Activated naive CD4-positive, alpha-beta T cell treated with Interleukin-2 at 50 U/mL for 16 hours (primary cell): Measurements from ENCODE around the gene AK3.
"Not testable (repeated sequence)": the region's sequence is repeated elsewhere in the genome, so short reads cannot be mapped to it uniquely, and the experiment has no call there.

ENCODE experiments used
- DNase-seq: peaks from one replicate; pipeline ENCODE4 v3.0.0-alpha.2; 2020

Gene AK3

DNA sequence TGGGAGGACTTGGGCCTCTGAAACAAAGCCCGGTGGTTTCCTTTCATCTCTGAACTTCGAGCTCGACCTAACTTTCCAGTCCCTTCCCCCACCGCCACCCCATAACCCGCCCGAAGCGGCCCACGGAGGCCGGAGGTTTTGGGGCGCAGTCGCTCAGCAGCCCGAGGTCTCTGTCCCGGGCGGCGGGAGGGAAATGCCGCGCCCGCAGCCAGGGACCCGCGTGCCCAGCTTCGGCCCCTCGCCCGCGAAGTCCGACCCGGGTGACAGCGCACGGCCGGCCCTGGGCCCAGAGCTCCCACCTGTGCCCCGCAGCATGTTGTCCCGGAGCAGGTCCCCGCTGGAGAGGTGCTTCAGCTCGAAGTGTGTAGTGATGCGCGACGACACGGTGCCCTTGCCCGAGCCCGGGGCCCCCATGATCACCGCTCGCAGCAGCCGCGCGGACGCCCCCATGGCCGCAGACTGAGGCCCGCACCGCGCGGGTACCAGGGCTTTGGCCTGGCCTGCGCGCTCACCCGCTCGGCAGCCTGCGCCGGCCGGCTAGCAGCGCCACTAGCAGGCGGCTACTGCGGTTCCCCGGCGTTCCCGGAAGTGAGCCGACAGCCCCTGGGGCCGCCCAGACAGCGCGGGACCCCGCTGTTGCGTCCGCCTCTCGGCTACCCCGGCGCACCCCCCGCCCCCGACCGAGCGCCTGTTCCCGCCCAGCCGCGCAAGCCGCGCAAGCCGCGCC is at the start of gene AK3:
Gene AK3 (minus strand): TSS at position 565 of the 727 bp plus-strand sequence. CDS start 115 bp downstream, at position 450.
- peak; percentile 84 for DNase-seq

DNA sequence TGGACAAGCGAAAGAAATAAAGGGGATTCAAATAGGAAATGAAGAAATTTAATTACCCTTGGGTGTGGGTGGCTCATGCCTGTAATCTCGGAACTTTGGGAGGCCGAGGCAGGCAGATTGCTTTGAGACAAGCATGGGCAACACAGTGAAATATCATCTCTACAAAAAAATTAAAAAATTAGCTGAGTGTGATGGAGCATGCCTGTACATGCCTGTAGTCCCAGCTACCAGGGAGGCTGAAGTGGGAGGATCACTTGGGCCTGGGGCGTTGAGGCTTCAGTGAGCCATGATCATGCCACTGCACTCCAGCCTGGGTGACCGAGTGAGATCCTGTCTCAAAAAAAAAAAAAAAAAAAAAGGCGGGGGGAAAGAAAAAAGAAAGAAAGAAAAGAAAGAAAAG is 47.7 kb upstream of the AK3 start:
- no peak for DNase-seq

DNA sequence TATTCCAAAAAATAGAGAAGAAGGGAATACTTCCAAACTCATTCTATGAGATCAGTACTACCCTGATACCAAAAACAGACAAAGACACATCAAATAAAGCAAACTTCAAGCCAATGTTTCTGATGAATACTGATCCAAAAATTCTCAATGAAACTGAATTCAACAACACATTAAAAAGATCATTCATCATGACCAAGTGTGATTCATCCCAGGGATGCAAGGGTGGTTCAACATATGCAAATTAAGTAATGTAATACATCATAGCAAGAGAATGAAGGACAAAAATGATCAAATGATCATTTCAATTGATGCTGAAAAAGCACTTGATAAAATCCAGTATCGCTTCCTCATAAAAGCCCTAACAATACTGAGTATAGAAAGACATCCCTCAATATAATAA is 46.9 kb upstream of the AK3 start:
- DNase-seq = no peak

DNA sequence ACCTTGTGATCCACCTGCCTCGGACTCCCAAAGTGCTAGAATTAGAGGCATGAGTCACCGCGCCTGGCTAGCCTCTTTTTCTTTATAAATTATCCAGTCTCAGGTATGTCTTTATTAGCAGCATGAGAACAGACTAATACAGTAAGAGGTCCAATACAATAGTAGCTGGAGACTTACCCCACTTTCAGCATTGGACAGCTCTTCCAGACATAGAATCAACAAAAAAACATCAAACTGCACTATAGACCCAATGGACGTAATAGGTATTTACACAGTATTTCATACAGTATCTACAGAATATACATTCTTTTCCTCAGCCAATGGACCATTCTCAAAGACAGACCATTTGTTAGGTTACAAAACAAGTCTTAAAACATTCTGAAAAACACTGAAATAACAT is 45.6 kb upstream of the AK3 start:
- no peak for DNase-seq

DNA sequence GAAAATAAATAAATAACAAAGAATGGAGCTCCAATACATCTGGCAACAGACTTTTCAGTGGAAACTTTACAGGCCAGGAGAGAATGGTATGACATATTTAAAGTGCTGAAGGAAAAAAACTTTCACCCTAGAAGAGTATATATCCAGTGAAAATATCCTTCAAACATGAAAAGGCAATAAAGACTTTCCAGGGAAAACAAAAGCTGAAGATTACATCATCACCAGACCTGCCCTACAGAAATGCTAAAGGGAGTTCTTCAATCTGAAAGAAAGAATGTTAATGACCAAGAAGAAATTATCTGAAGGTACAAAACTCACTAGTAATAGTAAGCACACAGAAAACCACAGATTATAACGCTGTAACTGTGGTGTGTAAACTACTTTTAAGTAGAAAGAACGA is 43.4 kb upstream of the AK3 start:
- DNase-seq = no peak

DNA sequence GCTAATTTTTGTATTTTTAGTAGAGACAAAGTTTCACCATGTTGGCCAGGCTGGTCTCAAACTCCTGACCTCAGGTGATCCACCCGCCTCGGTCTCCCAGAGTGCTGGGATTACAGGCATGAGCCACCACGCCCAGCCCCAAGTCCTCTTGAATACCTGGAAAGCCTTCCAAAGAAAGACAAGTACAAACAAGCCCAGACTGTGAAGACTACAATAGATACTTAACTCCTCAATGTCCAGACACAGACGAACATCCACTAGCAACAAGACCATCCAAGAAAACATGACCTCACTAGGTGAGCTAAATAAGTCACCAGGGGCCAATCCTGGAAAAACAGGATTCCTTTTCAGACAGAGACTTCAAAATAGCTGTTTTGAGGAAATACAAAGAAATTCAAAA is 42.2 kb upstream of the AK3 start:
- DNase-seq = not testable (repeated sequence)

DNA sequence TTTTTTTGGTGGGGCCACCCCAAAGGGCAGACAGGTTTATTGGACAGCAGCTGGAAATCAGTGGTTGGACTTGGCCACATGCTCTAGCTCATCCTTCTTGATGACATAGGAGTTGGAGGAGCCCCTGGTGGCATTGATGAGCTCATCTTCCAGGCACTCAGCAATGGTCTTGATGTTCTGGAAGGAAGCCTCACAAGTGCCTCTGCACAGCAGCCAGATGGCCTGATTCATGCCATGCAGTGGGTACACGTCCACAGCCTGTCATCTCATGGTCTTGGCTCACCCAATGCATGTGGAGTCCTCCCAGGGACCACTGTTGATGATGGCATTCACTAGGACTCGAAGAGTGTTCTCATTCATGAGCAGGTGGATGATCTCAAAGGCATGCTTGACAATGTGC is 40.4 kb upstream of the AK3 start:
- DNase-seq = no peak

DNA sequence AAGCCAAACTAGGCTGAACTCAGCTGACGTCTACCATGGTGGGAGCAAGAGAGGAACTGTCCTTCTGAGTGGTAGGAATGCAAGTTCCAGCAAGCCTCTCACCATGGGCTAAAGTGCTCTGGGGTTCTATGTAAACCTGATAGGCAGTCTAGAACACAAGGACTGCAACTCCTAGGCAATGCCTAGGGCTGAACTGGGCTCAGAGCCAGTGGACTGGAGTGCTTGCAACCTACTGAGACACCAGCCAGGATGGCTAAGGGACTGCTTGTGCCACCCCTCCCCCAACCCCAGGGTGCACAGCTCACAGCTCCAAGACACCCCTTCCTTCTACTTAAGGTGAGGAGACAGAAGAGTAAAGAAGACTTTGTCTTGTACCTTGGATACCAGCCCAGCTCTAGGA is 39.6 kb upstream of the AK3 start:
- DNase-seq = no peak

DNA sequence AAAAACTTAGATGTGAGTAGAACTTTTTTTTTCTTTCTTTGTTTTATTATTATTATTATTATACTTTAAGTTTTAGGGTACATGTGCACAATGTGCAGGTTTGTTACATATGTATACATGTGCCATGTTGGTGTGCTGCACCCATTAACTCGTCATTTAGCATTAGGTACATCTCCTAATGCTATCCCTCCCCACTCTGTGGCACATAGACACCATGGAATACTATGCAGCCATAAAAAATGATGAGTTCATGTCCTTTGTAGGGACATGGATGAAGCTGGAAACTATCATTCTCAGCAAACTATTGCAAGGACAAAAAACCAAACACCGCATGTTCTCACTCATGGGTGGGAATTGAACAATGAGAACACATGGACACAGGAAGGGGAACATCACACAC is 34.0 kb upstream of the AK3 start:
- not testable (repeated sequence) for DNase-seq

DNA sequence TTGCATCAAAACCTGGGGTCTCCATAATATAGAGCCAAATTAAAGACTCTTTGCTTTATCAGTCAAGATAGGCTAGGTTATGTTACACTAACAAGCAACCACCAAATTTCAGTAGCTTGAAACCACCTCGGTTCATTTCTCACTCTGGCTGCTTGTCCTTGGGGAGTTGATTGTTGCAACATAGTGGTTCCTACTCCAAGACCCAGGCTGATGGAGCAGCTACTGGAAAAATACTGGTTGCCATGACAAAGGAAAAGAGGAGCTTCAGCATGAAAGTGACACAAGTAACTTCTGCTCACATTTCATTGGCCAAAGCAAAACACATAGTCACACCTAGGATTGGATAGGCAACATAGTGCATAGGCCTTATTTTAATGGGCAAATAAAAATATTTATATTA is 33.2 kb upstream of the AK3 start:
- DNase-seq = no peak

DNA sequence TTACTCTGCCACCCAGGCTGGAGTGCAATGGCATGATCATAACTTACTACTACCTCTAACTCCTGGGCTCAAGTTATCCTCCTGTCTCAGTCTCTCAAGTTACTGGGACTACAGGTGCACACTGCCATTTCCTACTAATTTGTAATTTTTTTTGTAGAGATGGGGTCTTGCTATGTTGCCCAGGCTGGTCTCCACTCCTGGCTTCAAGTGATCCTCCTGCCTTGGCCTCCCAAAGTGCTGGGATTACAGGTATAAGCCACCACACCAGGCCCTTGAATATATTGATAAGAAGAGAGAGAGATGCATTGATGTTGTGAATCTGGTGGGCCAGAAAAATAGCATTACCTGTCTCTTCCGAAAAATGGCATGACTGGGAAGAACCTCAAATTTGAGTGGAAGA is 30.8 kb upstream of the AK3 start:
- no peak for DNase-seq

DNA sequence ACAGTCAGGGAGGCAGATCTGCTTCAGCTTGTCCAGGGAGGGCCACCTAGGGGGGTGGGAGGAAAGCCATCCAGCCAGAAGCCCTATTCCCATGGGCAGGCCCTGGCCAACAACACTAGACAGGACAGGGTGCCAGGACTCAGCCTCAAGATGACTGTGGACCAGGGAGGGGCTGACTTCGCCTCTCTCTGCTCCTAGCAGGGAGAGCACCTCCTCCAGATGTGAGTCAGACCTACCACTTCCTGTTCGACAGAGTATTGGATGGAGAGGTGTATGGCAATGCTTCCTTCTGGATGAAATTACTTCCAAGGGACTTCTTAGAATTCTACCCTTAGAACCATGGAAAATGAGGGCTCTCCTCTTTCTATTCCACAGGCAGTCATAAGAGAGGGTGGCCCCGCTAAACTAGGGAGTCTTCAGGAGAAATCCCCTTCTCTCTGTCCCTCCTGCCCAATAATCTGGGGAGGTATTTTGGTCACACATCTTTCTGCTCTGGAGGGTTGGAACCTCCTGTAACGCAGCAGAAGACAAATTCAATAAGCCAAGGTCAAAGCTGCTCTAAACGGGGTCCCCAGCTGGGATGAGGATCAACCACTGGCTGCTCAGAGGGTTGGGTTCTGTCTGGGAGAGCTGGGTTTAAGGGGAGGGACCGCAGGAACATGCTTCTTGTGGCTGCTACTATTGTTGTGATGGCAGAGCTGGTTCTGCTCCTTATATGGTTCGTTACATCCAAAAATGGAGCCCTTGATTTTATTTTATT is 28.5 kb upstream of the AK3 start:
- no peak for DNase-seq

DNA sequence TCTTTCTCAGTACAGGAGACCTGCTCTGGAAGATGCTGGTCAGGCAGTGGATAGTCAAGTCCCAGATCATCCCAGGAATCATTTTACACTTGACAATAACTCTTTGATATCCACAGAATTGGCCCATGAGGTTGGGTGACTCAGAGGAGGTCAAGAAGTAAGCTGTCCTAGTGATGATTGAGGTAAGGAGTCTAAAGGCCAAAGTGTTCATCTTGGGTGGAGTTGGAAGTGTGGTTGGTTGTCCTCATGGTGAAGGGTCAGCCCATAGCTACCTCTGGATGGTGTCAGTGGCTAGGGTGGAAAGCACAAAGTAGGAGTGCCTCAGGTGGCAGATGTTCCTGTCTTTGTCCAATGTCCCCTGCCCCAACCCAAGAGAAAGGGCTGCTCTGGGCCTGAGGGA is 27.7 kb upstream of the AK3 start:
- DNase-seq = no peak

DNA sequence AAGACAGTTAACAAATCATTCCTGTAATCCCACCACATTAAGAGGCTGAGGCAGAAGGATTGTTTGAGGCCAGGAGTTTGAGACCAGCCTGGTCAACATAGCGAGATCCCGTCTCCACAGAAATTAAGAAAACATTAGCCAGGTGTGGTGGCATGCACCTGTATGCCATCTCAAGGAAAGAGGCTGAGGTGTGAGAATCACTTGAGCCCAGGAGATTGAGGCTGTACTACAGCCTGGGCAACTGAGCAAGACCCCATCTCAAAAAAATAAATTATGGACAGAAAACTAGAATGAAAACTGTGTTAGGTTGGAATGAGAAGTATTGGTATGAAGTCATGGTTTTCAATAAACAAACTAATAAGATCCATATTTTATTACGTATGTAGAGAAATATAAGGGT is 23.0 kb upstream of the AK3 start:
- DNase-seq = no peak

DNA sequence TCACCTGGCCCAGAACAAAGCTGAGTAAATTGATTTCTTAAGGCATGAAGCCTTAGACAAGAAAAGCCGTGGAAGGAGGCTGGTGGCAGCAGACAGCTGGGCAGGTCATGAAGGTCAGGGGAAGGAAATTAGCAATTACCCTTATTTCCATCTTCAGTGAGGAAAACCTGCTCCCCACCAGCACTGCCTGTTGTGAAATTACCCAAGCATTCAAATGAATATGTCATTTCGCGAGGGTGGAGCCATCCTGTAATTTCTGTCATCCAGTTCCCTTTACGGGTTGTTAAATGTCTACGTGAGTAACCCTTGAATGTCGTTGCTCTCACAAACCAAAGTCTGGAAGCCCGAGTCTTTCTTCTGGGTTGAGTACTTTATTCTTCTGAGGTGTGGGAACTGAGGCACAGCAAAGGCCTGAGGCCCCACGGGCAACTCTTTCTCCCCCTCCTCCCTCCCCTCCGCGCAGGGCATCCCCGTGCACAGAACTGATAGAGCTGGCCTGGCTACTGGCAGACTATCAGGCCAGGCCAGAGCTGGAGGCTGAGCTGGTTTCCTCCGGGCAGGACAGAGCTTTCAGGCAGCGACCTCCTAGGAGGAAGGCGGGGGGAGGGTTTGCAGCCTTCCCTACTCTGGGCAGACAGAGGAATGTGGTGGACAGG is 22.0 kb upstream of the AK3 start:
- no peak for DNase-seq

DNA sequence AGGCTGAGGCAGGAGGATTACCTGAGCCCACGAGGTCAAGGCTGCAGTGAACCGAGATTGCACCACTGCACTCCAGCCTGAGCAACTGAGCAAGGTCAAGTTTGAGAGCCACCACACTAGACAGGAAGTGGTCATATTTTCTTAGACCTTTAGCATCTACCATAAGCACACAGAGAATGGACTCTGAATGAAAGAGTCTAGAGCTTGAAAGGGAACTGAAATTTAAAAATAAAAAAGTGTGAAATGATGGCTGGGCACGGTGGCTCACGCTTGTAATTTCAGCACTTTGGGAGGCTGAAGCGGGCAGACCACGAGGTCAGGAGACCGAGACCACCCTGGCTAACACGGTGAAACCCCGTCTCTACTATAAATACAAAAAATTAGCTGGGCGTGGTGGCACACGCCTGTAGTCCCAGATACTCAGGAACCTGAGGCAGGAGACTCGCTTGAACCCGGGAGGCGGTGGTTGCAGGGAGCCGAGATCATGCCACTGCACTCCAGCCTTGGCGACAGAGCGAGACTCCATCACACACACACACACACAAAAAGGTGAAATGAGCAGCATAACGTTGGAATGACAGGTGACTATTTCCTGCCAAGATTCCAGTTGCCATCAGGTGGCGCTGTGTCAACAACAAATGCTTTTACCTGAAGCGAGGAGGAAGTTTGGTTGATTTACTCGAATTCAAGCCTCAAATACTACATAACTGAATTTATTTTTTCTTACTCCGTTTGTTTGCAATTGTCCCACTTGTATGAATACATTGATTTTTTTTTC is 21.3 kb upstream of the AK3 start:
- peak; percentile 82 for DNase-seq

DNA sequence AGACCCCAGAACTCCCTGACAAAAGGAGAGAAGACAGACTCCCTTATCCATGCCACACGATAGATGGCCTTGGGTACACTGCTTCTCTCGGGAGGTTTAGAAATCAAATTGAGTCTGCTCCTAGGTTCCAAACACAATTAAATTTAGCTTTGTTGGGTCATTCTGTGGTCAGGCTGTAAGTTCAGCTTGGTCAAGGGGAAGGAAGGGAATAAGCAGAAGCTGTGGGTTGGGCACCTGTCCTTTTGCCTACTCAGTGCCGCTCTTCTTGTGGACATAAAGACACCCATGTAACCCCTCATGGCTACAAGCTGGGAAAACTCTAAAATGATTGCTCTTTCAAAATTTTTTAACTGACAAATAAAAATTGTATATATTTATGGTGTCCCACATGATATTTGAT is 19.1 kb upstream of the AK3 start:
- no peak for DNase-seq

DNA sequence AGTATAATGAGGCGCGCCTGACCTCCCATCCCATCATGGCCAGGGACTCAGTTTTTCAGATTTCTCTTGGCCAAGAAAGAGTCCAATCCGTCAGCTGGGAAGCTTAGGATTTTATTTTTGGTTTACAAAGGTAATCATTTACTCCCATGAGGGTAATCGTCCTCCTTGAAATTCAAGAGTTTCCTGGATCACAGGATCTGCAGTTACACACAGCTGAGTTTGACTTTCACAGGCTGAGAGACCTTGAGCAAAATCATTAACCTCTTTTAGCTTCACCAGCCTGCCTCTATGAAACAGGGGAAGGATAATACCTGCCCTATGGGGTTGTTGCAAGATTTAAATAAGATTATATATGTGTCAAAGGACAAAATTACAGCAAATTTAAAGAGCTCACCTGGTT is 15.4 kb upstream of the AK3 start:
- DNase-seq = no peak

DNA sequence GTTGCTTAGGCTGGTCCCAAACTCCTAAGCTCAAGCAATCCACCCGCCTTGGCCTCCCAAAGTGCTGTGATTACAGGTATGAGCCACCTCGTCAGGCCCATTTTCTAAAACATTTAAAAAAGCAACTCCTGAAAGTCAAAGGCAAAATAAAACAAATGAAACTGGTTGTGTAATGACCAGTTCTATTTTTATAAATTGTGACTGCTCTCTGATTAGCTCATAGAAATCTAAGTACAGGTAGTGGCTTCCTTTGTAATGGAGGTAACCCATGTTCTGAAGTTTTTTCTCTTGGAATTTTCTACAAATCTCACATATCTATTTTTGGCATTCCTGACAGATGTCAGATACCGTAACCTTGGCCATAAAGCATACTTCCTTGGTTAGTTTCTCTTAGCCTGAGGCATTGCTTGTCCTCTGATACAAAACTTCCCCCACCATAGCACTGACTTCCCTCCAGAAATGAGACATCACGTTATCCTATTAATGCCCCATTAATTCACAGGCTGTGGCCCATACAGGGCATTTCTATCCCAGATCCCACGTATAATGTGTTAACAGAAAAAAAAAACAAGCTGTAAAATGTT is 14.1 kb upstream of the AK3 start:
- DNase-seq = no peak

DNA sequence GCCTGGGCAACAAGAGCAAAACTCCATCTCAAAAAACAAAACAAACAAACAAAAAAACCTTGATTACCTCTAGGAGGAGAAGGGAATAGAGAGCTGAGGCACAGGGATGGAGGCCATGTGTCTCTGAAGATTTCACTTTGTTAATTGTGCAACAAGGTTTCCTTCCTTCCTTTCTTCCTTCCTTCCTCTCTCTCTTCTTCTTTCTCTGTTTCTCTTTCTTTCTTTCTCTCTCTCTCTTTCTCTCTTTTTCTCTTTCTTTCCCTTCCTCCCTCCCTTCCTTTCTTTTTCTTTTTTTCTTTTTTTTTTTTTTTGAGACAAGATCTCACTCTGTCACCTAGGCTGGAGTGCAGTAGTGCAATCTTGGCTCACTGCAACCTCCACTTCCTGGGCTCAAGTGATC is 13.5 kb upstream of the AK3 start:
- not testable (repeated sequence) for DNase-seq

DNA sequence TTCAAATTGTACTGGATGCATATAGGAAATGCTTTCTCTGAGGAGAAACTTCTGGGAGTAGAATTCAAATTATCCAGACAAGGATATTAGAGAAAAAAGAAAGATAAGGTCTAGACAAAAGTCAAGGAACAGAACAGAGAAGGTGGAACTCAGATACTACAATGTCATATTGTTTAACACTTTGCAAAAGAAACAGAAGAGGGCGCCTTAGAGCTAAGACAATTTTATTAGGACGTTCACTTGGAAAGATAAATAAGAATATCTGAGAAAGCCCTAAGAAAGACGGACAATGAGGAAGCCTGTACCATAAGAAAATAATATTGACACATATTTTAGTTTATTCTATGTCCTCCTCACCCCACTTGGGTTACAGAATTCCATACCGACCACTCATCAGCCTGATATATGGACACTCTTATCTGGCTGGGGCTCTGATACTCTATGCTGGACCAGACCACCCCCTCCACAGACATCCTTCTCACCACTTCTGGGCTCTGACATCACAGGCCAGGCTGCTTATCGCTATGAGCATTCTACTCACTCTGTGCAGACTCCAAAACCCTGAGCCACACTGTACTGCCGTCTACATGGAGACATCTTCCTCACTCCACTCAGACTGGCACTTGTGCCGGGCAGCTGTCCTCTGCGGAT is 9.1 kb upstream of the AK3 start:
- no peak for DNase-seq

DNA sequence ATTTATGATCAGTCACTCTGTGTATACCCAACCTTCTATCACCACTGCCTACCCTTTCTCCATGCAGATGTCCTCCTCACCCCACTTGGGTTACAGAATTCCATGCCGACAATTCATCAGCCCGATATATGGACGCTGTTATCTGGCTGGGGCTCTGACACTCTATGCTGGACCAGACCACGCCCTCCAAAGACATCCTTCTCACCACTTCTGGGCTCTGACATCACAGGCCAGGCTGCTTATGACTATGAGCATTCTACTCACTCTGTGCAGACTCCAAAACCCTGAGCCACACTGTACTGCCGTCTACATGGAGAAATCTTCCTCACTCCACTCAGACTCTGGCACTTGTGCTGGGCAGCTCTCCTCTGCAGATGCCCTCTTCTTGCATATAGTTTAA is 7.6 kb upstream of the AK3 start:
- DNase-seq = no peak
